Lower leg skin (tissue), 3 donors: ENCODE measurements around the gene PRDM16.

Source experiments
- POLR2A ChIP-seq, 2 donors: fragments of 450-650 bp; IDR thresholded peaks; one replicate each; pipeline ENCODE4 v1.6.1; 2016 to 2017; ENCODE audit warnings: antibody characterized with exemption in 2 of 2, mild to moderate bottlenecking in 1 of 2, moderate library complexity in 1 of 2
- TF ChIP-seq, protein P1 (sequence below), 3 donors: fragments of 450-650 bp; IDR thresholded peaks; one replicate each; pipeline ENCODE4 v1.5.1; 2016; ENCODE audit warnings: antibody characterized with exemption in 3 of 3, mild to moderate bottlenecking in 3 of 3, moderate library complexity in 2 of 3

DNA sequence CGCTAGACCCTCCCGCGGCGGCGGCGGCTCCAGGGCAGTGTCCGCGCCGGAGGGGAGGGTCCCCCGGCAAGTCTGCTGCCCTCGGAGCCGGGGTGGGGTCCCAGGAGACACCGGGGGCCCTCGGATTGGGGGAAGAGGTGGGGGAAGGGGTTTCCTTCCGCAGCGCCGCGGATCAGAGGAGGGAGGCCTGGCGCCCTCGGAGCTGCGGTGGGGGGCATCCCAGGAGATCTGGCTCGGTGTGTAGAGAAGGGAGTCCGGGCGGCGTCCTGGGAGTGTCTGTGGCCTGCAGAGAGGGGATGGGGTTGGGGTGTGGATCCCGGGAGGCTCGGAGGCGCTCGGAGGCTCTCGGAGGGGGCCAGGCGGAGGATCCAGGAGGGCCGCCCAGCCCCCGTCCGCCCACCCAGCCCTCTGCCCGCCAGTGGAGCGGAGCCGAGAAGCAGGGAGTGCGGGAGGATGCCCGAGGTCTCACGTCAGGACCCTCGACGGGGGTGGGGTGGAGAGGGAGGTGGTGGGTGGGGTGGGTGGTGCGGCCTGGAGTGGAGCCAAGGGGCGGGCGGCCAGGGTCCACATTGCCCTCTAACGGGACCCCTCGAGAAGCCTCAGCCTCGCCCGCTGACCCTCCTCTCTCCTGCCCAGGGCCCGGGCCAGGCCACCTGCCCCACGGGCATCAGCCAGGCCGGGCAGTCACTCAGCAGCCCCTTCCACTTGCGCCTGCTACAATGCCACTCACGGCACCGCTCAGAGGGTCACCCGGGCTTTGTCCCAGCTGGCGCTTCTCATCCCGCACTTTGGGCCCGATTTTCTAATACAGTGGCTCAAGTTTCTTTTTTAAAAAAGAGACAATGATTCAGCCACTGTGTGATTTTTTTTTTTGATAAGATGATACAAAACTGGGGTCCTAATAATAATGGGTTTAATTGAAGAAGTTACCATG lies 325.3 kb downstream of the PRDM16 start:
- TF ChIP-seq, protein P1, sequence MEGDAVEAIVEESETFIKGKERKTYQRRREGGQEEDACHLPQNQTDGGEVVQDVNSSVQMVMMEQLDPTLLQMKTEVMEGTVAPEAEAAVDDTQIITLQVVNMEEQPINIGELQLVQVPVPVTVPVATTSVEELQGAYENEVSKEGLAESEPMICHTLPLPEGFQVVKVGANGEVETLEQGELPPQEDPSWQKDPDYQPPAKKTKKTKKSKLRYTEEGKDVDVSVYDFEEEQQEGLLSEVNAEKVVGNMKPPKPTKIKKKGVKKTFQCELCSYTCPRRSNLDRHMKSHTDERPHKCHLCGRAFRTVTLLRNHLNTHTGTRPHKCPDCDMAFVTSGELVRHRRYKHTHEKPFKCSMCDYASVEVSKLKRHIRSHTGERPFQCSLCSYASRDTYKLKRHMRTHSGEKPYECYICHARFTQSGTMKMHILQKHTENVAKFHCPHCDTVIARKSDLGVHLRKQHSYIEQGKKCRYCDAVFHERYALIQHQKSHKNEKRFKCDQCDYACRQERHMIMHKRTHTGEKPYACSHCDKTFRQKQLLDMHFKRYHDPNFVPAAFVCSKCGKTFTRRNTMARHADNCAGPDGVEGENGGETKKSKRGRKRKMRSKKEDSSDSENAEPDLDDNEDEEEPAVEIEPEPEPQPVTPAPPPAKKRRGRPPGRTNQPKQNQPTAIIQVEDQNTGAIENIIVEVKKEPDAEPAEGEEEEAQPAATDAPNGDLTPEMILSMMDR (IDR thresholded peaks at IDR 0.05): no peak
- TF ChIP-seq POLR2A (IDR thresholded peaks at IDR 0.05): no peak
